ENCODE data around the gene MCM5. TPM values are rescaled to one million over a fixed set of nuclear protein-coding genes. Genes with fewer than 3 reads are reported as not detected.
A peak's percentile ranks its signal among the peaks of the same experiment; 100 is the strongest.

MCM5 gene
- total RNA-seq, 1 donor from 2014 or later = 80.9 TPM

DNA sequence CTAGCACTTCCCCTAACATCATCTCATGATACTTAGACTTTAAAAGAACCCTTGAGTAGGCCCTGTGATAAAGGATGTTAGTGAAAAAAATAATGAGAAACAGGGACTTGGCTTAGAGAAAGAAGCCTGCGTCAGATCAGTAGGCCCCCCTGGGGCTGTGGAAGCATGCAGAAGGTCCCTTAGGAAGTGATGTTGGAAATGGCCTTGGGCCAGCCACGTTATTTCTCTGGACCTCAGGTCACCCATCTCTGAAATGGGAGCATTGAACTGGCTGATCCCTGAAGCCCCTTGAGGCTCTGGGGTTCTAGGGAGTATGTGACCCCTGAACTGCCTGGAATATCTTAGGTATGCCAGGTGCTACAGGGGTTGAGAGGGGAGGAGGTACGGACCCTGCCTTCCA lies 40.2 kb downstream of the MCM5 start:
- no peak overlapping the region for H3K27ac Mint-ChIP-seq (ENCODE audit: unreplicated experiment)
- no peaks in the 10 kb centered on the region for H3K9me3 Mint-ChIP-seq (ENCODE audit: unreplicated experiment)
- no peaks in the 10 kb centered on the region for H3K4me1 Mint-ChIP-seq (ENCODE audit: unreplicated experiment)
- no peak overlapping the region for H3K4me3 Mint-ChIP-seq (ENCODE audit: unreplicated experiment)
- H3K36me3 Mint-ChIP-seq (ENCODE audit: low read depth, unreplicated experiment) = no peaks in the 10 kb centered on the region
- TF ChIP-seq, protein P1, sequence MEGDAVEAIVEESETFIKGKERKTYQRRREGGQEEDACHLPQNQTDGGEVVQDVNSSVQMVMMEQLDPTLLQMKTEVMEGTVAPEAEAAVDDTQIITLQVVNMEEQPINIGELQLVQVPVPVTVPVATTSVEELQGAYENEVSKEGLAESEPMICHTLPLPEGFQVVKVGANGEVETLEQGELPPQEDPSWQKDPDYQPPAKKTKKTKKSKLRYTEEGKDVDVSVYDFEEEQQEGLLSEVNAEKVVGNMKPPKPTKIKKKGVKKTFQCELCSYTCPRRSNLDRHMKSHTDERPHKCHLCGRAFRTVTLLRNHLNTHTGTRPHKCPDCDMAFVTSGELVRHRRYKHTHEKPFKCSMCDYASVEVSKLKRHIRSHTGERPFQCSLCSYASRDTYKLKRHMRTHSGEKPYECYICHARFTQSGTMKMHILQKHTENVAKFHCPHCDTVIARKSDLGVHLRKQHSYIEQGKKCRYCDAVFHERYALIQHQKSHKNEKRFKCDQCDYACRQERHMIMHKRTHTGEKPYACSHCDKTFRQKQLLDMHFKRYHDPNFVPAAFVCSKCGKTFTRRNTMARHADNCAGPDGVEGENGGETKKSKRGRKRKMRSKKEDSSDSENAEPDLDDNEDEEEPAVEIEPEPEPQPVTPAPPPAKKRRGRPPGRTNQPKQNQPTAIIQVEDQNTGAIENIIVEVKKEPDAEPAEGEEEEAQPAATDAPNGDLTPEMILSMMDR (IDR thresholded peaks at IDR 0.05; ENCODE audit: unreplicated experiment) = no peak
- H3K27me3 Mint-ChIP-seq (ENCODE audit: unreplicated experiment) = peaks cover 2% of the 10 kb centered on the region
- DNase-seq (ENCODE audit: low spot score) = no peak

DNA sequence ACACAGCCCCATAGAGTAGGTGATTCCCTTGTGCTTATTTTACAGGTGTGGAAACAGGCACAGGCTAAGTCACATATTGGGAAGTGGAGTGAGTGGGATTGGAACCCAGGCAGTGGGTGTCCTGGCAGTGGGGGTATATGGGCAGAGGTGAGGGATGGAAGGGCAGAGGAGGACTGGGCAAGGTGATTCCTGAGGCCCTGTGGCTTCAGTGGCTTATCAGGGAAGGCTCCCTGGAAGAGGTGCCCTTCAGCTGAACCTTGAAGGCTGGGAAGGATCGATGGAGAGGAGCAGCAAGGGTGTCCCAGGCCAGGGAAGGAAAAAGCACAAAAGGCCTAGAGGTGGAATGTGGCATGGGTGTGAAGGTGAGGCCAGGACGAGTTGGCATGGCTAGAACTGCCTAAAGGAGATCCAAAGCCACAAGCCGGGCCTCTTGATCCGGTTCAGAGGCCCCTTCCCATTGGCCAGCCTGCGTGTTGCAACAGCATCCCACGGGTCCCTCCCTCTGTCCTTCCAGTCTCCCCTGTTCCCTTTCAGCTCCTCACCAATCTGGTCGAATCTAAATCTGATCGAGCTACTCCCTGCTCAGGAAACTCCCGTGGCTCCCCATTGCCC lies 41.7 kb downstream of the MCM5 start:
- TF ChIP-seq, protein P1 (IDR thresholded peaks at IDR 0.05; ENCODE audit: unreplicated experiment) = no peak
- no peak for DNase-seq (ENCODE audit: low spot score)
- no peak overlapping the region for H3K4me3 Mint-ChIP-seq (ENCODE audit: unreplicated experiment)
- H3K9me3 Mint-ChIP-seq (ENCODE audit: unreplicated experiment) = no peaks in the 10 kb centered on the region
- no peaks in the 10 kb centered on the region for H3K4me1 Mint-ChIP-seq (ENCODE audit: unreplicated experiment)
- no peak overlapping the region for H3K27ac Mint-ChIP-seq (ENCODE audit: unreplicated experiment)
- H3K36me3 Mint-ChIP-seq (ENCODE audit: low read depth, unreplicated experiment) = no peaks in the 10 kb centered on the region
- H3K27me3 Mint-ChIP-seq (ENCODE audit: unreplicated experiment) = peaks cover 2% of the 10 kb centered on the region

DNA sequence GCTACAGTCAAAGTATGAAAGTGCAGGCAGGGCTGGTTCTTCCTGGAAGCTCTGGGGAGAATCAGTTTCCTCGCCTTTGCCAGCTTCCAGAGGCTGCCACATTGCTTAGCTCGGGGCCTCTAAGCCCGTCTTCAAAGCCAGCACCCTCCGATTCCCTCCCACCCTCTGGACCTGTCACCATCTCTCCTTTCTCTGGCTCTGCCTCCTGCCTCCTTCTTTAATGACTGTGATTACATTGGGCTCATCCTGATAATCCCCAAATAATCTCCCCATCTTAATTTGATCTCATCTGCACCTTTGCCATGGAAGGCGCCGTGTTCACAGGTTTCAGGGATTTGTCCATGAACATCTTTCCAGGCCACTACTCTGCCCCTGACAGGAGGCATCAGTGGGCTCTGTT lies 42.5 kb downstream of the MCM5 start:
- TF ChIP-seq, protein P1 (IDR thresholded peaks at IDR 0.05; ENCODE audit: unreplicated experiment) = no peak
- H3K4me1 Mint-ChIP-seq (ENCODE audit: unreplicated experiment) = no peaks in the 10 kb centered on the region
- no peaks in the 10 kb centered on the region for H3K36me3 Mint-ChIP-seq (ENCODE audit: low read depth, unreplicated experiment)
- H3K27me3 Mint-ChIP-seq (ENCODE audit: unreplicated experiment) = peaks cover 2% of the 10 kb centered on the region
- H3K27ac Mint-ChIP-seq (ENCODE audit: unreplicated experiment) = peak overlapping the region; percentile 45
- H3K9me3 Mint-ChIP-seq (ENCODE audit: unreplicated experiment) = no peaks in the 10 kb centered on the region
- no peak overlapping the region for H3K4me3 Mint-ChIP-seq (ENCODE audit: unreplicated experiment)
- DNase-seq (ENCODE audit: low spot score) = no peak

DNA sequence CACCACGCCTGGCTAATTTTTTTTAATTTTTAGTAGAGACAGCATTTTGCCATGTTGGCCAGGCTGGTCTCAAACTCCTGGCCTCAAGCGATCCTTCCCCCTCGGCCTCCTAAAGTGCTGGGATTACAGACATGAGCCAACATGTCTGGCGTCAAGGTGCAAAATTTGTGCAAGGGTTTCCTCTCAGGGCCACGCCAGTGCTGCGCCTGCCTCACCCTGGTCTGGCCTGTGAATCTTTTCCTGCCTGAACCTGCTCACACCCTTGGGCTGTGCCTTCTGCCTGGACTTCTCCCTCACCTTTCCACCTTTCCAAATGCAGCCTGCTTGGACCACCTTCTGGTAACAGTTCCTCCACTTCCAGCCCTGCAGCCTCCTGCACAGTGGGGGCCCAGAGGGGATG lies 43.4 kb downstream of the MCM5 start:
- no peak for DNase-seq (ENCODE audit: low spot score)
- TF ChIP-seq, protein P1 (IDR thresholded peaks at IDR 0.05; ENCODE audit: unreplicated experiment) = no peak
- no peaks in the 10 kb centered on the region for H3K9me3 Mint-ChIP-seq (ENCODE audit: unreplicated experiment)
- H3K27ac Mint-ChIP-seq (ENCODE audit: unreplicated experiment) = no peak overlapping the region
- peaks cover 2% of the 10 kb centered on the region for H3K27me3 Mint-ChIP-seq (ENCODE audit: unreplicated experiment)
- H3K36me3 Mint-ChIP-seq (ENCODE audit: low read depth, unreplicated experiment) = no peaks in the 10 kb centered on the region
- no peaks in the 10 kb centered on the region for H3K4me1 Mint-ChIP-seq (ENCODE audit: unreplicated experiment)
- H3K4me3 Mint-ChIP-seq (ENCODE audit: unreplicated experiment) = no peak overlapping the region

DNA sequence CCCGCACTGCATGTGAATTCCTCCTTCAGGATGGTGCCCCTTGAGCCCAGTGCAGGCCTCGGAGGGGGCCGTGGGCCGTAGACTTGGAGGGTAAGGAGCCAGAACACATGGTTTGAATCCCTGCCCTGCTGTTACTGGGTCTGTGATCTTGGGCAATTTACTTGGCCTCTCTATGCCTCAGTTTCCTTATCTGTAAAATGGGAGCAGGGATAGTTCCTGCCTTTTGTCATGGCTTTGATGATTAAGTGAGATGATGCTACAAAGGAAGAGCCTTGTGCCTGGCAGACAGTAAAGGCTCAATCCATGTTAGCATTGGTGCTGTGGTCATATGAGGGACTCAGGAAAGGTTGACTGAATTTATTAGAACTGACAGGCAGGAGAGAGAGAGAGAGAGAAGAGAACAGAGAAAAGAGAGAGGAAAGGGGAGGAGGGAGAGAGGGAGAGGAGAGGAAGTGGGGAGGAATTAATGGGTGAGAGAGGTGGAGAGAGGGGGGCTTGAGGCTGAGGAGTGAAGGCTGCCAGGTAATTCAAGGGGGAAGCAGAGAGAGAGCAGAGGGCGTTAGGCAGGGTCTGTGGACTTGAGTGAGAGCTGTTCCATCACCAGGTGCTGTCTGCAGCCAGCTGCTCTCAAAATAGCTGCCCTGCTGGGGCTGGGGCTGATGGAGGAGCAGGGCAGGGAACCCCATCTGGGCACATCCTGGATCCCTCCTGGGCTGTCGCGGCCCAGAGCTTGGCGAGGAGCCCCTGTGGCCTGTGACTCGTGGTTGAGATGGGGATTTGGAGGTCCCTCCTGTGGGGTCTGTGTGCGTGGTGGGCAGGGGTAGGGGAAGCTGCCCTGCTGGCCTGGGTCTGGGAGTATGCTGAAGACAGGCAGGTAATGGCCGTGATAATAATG lies 44.1 kb downstream of the MCM5 start:
- TF ChIP-seq, protein P1 (IDR thresholded peaks at IDR 0.05; ENCODE audit: unreplicated experiment) = no peak
- Mint-ChIP-seq H3K27ac (ENCODE audit: unreplicated experiment) (no peak overlapping the region), H3K4me3 (ENCODE audit: unreplicated experiment) (peak overlapping the region; percentile 18), H3K36me3 (ENCODE audit: low read depth, unreplicated experiment) (no peaks in the 10 kb centered on the region), H3K9me3 (ENCODE audit: unreplicated experiment) (no peaks in the 10 kb centered on the region), H3K27me3 (ENCODE audit: unreplicated experiment) (peaks cover 2% of the 10 kb centered on the region), H3K4me1 (ENCODE audit: unreplicated experiment) (no peaks in the 10 kb centered on the region)
- no peak for DNase-seq (ENCODE audit: low spot score)
